ENCODE results near the gene TRPM3.

Gene TRPM3

DNA sequence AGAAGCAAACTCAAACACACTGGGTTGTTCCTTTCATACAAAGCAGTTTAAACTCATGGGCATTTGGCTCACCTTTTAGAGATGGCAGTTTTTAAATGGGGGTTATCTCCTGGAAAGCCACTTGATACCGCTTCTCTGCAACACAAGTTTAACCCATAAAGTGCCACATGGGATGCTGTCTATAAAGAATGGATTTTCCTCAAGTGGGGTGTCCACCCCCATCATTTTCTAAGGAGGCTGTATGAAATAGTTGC is 528 bp upstream of the TRPM3 start:
- no peak for DNase-seq (ENCODE audit: extremely low read depth, low read depth)
- TF ChIP-seq CTCF (IDR thresholded peaks at IDR 0.05; ENCODE audit: low read depth, low read length): no peak

DNA sequence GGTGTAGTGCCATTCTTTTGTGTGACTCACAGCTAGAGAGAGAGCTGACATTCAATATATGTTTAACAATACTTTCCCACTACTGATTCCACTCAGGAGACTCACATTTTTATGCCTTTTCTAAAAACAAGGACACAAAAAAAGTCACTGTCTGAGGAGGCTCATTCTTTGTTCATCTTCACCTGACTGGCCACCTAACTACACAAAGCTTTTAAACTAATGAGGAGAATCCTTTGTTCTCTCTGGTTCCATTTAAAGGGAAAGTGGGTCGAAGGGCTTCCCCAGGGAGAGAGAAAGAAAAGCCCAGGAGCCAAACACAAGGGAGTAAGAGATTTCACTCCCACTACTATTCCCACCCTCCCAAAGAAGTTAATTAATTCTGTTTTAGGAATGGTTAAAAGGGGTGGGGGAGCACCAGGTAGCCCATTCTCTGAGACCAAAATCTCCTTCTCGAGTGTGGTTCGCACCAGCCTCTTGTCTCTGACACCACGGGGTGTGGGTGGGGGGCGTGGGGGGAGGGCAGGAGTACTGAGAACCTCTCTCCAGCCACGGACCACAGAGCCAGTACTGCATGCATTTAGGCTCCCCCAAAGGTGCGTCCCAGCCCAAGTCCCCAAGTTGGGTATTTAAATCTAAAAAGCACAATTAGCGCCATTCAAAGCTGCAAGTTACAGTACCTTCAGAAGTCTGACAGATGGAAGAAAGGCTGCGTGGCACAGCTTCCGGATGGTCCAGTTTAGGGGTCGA is 747 bp downstream of the TRPM3 start:
- no peak for DNase-seq (ENCODE audit: extremely low read depth, low read depth)
- no peak for TF ChIP-seq CTCF (IDR thresholded peaks at IDR 0.05; ENCODE audit: low read depth, low read length)

- no peak for DNase-seq (ENCODE audit: extremely low read depth, low read depth)
- no peak for TF ChIP-seq CTCF (IDR thresholded peaks at IDR 0.05; ENCODE audit: low read depth, low read length)
These were observed 1.7 kb downstream of the TRPM3 start for GRCh38 chr9:71119746-71120145.

- DNase-seq (ENCODE audit: extremely low read depth, low read depth): no peak
- no peak for TF ChIP-seq CTCF (IDR thresholded peaks at IDR 0.05; ENCODE audit: low read depth, low read length)
These were observed 3.1 kb downstream of the TRPM3 start for GRCh38 chr9:71118324-71118723.

GRCh38 chr9:71115448-71115975 is 5.9 kb downstream of the TRPM3 start:
- no peak for TF ChIP-seq CTCF (IDR thresholded peaks at IDR 0.05; ENCODE audit: low read depth, low read length)
- no peak for DNase-seq (ENCODE audit: extremely low read depth, low read depth)

DNA sequence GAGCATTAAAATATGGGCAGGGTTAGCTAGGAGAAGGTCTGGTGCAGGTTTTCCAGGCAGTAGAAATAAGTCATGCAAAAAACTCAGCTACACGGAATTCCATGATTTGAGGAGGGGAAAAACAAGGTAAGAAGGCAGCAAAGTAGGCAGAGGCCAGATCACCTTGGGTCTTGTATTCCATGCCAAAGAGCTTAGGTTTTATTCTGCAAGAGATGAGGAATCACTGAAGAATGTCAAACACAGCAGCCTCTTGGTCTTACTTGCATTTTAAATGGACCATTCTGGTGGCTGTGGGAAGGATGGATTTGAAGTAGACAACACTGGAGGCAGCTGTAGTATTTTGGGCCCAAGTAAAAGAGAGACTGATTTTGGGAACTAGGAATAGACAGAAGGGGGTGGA is 8.6 kb downstream of the TRPM3 start:
- no peak for TF ChIP-seq CTCF (IDR thresholded peaks at IDR 0.05; ENCODE audit: low read depth, low read length)
- no peak for DNase-seq (ENCODE audit: extremely low read depth, low read depth)

DNA sequence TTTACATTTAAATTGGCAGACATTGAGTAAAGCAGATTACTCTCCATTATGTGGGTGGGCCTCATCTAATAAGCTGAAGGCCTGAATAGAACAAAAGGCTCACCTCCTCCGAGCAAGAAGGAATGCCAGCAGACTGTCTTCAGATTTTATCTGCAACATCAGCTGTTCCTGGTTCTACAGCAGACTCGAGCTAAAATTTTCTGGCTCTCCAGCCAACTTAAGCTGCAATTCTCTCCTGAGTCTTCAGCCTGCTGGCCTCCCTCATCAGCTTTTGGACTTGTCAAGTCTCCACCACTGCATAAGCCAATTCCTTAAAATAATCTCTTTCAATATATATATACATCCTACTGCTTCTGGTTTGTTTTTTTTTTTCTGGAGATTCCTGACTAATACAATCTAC is 12.5 kb downstream of the TRPM3 start:
- no peak for TF ChIP-seq CTCF (IDR thresholded peaks at IDR 0.05; ENCODE audit: low read depth, low read length)
- no peak for DNase-seq (ENCODE audit: extremely low read depth, low read depth)
